CD8-positive, alpha-beta memory T cell (primary cell): ENCODE data around the gene ATF5. TPM values are rescaled to one million over a fixed set of nuclear protein-coding genes. Genes with fewer than 3 reads are reported as not detected.
"Not testable (repeated sequence)": the region's sequence is repeated elsewhere in the genome, so short reads cannot be mapped to it uniquely, and the experiment has no call there.

Source experiments
- CTCF ChIA-PET: fragments of 350-600 bp; sonication (Branson Sonifier 250); formaldehyde crosslinking; loops from one replicate; lab custom pipeline; 2021; ENCODE audit warnings: antibody characterized with exemption; lab: Charles Lee
- POLR2A ChIA-PET: fragments of 350-600 bp; sonication (Branson Sonifier 250); formaldehyde crosslinking; loops from one replicate; lab custom pipeline; 2021; ENCODE audit warnings: antibody characterized with exemption; lab: Charles Lee
- DNase-seq, 5 donors: peaks; one replicate each; pipeline versions ENCODE4 v3.0.0 to v3.0.0-alpha.2; 2020 to 2022; ENCODE audit warnings: mixed read lengths in 1 of 5
- H3K27ac ChIP-seq: one replicate; pipeline ENCODE4 v1.7.0; 2013; ENCODE audit warnings: low read depth, mild to moderate bottlenecking, low read length, moderate library complexity
- H3K27me3 ChIP-seq: 2 replicates; pipeline ENCODE4 v1.7.0; 2013; ENCODE audit warnings: low read length, mild to moderate bottlenecking; ENCODE audit not compliant: insufficient read depth, poor library complexity, severe bottlenecking
- H3K36me3 ChIP-seq: 2 replicates; pipeline ENCODE4 v1.7.0; 2013; ENCODE audit warnings: mild to moderate bottlenecking, low read length, moderate library complexity; ENCODE audit not compliant: insufficient read depth
- H3K4me1 ChIP-seq: 2 replicates; pipeline ENCODE4 v1.7.0; 2013; ENCODE audit warnings: mild to moderate bottlenecking, low read length, moderate library complexity; ENCODE audit not compliant: insufficient read depth
- H3K4me3 ChIP-seq: 2 replicates; pipeline ENCODE4 v1.7.0; 2013; ENCODE audit warnings: mild to moderate bottlenecking, low read length
- H3K9me3 ChIP-seq: 2 replicates; pipeline ENCODE4 v1.7.0; 2013; ENCODE audit warnings: mild to moderate bottlenecking, low read length
- H3K27ac Mint-ChIP-seq, 8 donors: one replicate each; pipeline ENCODE4 v1.8.0; 2020 to 2021; ENCODE audit warnings: mixed read lengths in 8 of 8, mild to moderate bottlenecking in 6 of 8, inconsistent platforms in 3 of 8, moderate library complexity in 3 of 8
- H3K27me3 Mint-ChIP-seq, 2 donors: one replicate each; pipeline ENCODE4 v1.8.0; 2020 to 2021; ENCODE audit warnings: mixed read lengths in 2 of 2, mild to moderate bottlenecking in 1 of 2, moderate library complexity in 1 of 2
- H3K36me3 Mint-ChIP-seq, 3 donors: one replicate each; pipeline ENCODE4 v1.8.0; 2020 to 2021; ENCODE audit warnings: mixed read lengths in 3 of 3, inconsistent platforms in 1 of 3, mild to moderate bottlenecking in 1 of 3
- H3K4me1 Mint-ChIP-seq, 3 donors: one replicate each; pipeline ENCODE4 v1.8.0; 2020 to 2021; ENCODE audit warnings: mixed read lengths in 3 of 3, inconsistent platforms in 1 of 3, mild to moderate bottlenecking in 1 of 3
- H3K4me3 Mint-ChIP-seq, 7 donors: one replicate each; pipeline ENCODE4 v1.8.0; 2020 to 2021; ENCODE audit warnings: mixed read lengths in 7 of 7, mild to moderate bottlenecking in 6 of 7, moderate library complexity in 4 of 7, inconsistent platforms in 2 of 7
- H3K9me3 Mint-ChIP-seq, 5 donors: one replicate each; pipeline ENCODE4 v1.8.0; 2020 to 2022; ENCODE audit warnings: mixed read lengths in 5 of 5, mild to moderate bottlenecking in 3 of 5, moderate library complexity in 2 of 5, inconsistent platforms in 1 of 5
- polyA plus RNA-seq: library from polyadenylated mRNA; unstranded; fragments of 300-500 nt; fragmentation: Illumina TruSeq; gene quantifications from one replicate; pipeline ENCODE4 v1.2.3, GENCODE V29; 2021
- total RNA-seq, 2 experiments: library from RNA; stranded (reverse); gene quantifications; one replicate each; pipeline ENCODE4 v1.2.3, GENCODE V29; 2021

Gene ATF5
- total and polyA plus RNA-seq, 3 experiments from 2014 or later, result 1.7 to 59.9 (median 57.7) TPM

GRCh38 chr19:49933643-49934042 is 4.6 kb downstream of the ATF5 start:
- CTCF ChIA-PET, result interaction anchor here (0.6 kb wide), 1 partner anchor 1471 kb away, joined by 3 read pairs; no protein-coding TSS in a partner anchor
- Histone ChIP-seq H3K4me3 (no peak overlapping the region), H3K4me1 (peaks cover 33% of the 10 kb centered on the region), H3K36me3 (no peaks in the 10 kb centered on the region), H3K9me3 (no peaks in the 10 kb centered on the region), H3K27me3 (no peaks in the 10 kb centered on the region), H3K27ac (no peak overlapping the region)
- H3K4me1 Mint-ChIP-seq, result peaks cover 43 to 62% (median 53%) of the 10 kb centered on the region in 3 donors
- H3K4me3 Mint-ChIP-seq, result peak overlapping the region in 4 of 7 donors; percentile 48 to 78 (median 65)
- H3K27ac Mint-ChIP-seq, result peak overlapping the region in 5 of 8 donors; percentile 37 to 85 (median 69)
- H3K36me3 Mint-ChIP-seq, result peaks cover 0 to 10% (median 2%) of the 10 kb centered on the region in 3 donors
- peaks cover 0 to 3% (median 0%) of the 10 kb centered on the region in 5 donors for H3K9me3 Mint-ChIP-seq
- peaks cover 0 to 7% of the 10 kb centered on the region in 2 donors for H3K27me3 Mint-ChIP-seq
- no peak for DNase-seq
- POLR2A ChIA-PET, result no interaction called here

DNA sequence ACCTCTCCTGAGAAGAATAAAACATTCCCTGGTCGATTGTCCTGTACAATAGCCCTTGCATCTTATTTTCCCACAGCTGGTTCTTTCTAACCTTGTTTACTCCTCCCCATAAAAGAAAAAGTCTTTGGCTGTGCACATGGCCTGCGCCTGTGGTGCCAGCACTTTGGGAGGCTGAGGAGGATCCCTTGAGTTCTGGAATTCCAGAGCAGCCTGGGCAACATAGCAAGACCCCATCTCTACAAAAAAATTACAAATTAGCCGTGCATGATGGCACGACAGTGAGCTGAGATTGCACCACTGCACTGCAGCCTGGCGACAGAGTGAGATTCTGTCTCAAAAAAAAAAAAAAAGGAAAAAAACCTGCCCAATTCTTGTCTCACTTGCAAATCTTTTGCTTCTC is 7.5 kb downstream of the ATF5 start:
- H3K36me3 Mint-ChIP-seq, result no peaks in the 10 kb centered on the region
- no peaks in the 10 kb centered on the region for H3K36me3 ChIP-seq
- peaks cover 0 to 8% of the 10 kb centered on the region in 2 donors for H3K27me3 Mint-ChIP-seq
- ChIA-PET POLR2A (no interaction called here), CTCF (interaction anchor here (1.5 kb wide), 1 partner anchor 200 kb away, joined by 5 read pairs; no protein-coding TSS in a partner anchor)
- H3K4me1 ChIP-seq, result peaks cover 20% of the 10 kb centered on the region
- H3K9me3 Mint-ChIP-seq, result no peaks in the 10 kb centered on the region
- no peak overlapping the region for H3K4me3 ChIP-seq
- no peaks in the 10 kb centered on the region for H3K27me3 ChIP-seq
- peaks cover 27 to 36% (median 28%) of the 10 kb centered on the region in 3 donors for H3K4me1 Mint-ChIP-seq
- H3K27ac Mint-ChIP-seq, result peak overlapping the region in 2 of 8 donors; percentile 40 to 73
- DNase-seq, result no peak
- H3K9me3 ChIP-seq, result no peaks in the 10 kb centered on the region
- no peak overlapping the region for H3K27ac ChIP-seq
- H3K4me3 Mint-ChIP-seq, result peak overlapping the region in 1 of 7 donors; percentile 25

DNA sequence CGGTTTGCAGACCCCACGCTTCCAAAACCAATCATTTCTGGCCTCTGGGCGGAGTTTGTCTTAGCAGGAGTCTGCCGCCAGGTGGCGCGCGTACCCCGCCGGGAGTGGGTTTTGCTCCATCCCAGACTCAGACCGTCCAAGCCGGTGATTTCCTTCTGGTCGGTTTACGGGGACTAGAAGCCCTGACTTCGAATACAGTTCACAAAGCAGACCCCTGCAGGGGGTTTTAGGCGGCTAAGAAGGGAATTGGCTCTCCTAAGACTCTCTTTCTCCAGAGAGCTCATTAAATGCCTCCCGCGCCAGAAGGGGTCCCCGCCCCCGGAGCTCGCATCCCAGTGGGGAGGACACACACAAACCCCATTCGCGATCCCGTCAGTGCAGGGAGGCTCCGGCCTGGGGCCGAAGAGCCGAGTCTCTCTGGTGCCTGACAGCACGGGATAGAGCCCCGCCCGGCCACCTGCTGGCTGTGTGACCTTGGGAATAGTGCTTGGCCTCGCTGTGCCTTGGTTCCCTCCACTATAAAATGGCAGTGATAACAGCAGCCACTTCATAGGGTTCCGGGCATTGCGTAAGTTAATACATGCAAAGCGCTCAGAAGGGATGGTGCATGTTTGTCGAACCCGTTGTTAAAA is 8.9 kb downstream of the ATF5 start:
- Mint-ChIP-seq H3K27me3 (peaks cover 0 to 12% of the 10 kb centered on the region in 2 donors), H3K9me3 (no peaks in the 10 kb centered on the region), H3K4me1 (peaks cover 16 to 25% (median 17%) of the 10 kb centered on the region in 3 donors), H3K36me3 (no peaks in the 10 kb centered on the region), H3K4me3 (peak overlapping the region in 2 of 7 donors; percentile 7 to 12), H3K27ac (no peak overlapping the region)
- ChIA-PET POLR2A (no interaction called here), CTCF (interaction anchor here (0.7 to 2.2 kb wide), 13 partner anchors 9 to 1574 kb away, joined by 3 to 8 read pairs (median 6); partner anchors contain the start of genes ATF5, NUP62, SYNGR4 and TMEM143)
- no peaks in the 10 kb centered on the region for H3K36me3 ChIP-seq
- H3K9me3 ChIP-seq, result no peaks in the 10 kb centered on the region
- H3K27me3 ChIP-seq, result no peaks in the 10 kb centered on the region
- peaks cover 15% of the 10 kb centered on the region for H3K4me1 ChIP-seq
- peak overlapping the region; percentile 49 for H3K4me3 ChIP-seq
- H3K27ac ChIP-seq, result no peak overlapping the region
- peak; percentile 63 to 78 (median 74) for DNase-seq

DNA sequence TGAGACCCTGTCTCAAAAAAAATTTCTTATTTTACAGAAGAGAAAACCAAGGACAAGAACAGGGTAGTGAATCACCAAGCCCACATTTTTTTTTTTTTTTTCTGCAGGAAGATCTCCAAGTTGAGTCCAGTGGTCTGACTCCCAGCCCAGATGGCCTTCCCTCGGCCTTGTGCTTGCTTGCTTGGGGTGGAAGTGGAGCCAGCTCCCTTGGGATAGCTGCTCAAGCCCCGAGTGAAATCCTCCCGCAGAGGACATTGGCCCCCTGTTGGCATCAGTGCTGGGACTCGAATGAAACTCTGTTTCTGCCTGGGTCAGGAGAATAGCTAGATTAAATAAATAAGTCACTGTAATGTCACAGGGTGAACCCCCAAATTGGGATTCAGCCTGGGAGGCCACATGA is 9.7 kb downstream of the ATF5 start:
- POLR2A ChIA-PET, result no interaction called here
- no peak overlapping the region for H3K27ac Mint-ChIP-seq
- no peak for DNase-seq
- peaks cover 8 to 17% (median 9%) of the 10 kb centered on the region in 3 donors for H3K4me1 Mint-ChIP-seq
- peaks cover 1 to 20% of the 10 kb centered on the region in 2 donors for H3K27me3 Mint-ChIP-seq
- H3K4me3 Mint-ChIP-seq, result no peak overlapping the region
- CTCF ChIA-PET, result interaction anchor here (1.4 to 2.2 kb wide), 4 partner anchors 16 to 47 kb away, joined by 4 to 8 read pairs (median 7); no protein-coding TSS in a partner anchor
- H3K27ac ChIP-seq, result no peak overlapping the region
- no peaks in the 10 kb centered on the region for H3K36me3 Mint-ChIP-seq
- no peaks in the 10 kb centered on the region for H3K36me3 ChIP-seq
- no peaks in the 10 kb centered on the region for H3K27me3 ChIP-seq
- H3K9me3 Mint-ChIP-seq, result no peaks in the 10 kb centered on the region
- H3K4me1 ChIP-seq, result peaks cover 8% of the 10 kb centered on the region
- no peaks in the 10 kb centered on the region for H3K9me3 ChIP-seq
- H3K4me3 ChIP-seq, result no peak overlapping the region

- Histone ChIP-seq H3K4me3 (no peak overlapping the region), H3K9me3 (no peaks in the 10 kb centered on the region), H3K27ac (no peak overlapping the region), H3K27me3 (no peaks in the 10 kb centered on the region), H3K36me3 (no peaks in the 10 kb centered on the region), H3K4me1 (peaks cover 8% of the 10 kb centered on the region)
- Mint-ChIP-seq H3K27me3 (peaks cover 4 to 25% of the 10 kb centered on the region in 2 donors), H3K9me3 (no peaks in the 10 kb centered on the region), H3K27ac (no peak overlapping the region), H3K4me3 (no peak overlapping the region), H3K4me1 (peaks cover 7 to 15% (median 7%) of the 10 kb centered on the region in 3 donors), H3K36me3 (no peaks in the 10 kb centered on the region)
- DNase-seq, result no peak
- CTCF ChIA-PET, result interaction anchor here (1.5 kb wide), 1 partner anchor 45 kb away, joined by 7 read pairs; no protein-coding TSS in a partner anchor
- POLR2A ChIA-PET, result no interaction called here
These were observed 10.9 kb downstream of the ATF5 start for GRCh38 chr19:49939721-49940481.

DNA sequence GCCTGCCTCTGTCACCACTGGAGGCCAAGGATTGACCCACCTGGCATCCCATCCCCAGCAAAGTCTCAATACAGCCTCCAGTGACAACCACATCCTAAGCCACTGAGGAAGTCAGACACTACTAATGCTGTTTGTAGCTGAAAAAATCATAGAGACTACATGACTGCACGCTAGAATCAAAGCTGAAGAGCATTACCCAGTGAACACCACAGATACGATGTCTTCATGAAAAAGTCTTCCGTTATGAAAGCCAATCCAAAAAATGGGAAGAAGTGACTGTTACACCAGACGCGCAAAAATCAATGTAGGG is 11.4 kb downstream of the ATF5 start:
- Mint-ChIP-seq H3K4me1 (peaks cover 7 to 15% (median 7%) of the 10 kb centered on the region in 3 donors), H3K27me3 (peaks cover 4 to 29% of the 10 kb centered on the region in 2 donors), H3K4me3 (no peak overlapping the region), H3K27ac (peak overlapping the region in 1 of 8 donors; percentile 13), H3K36me3 (peaks cover 0 to under 1% (median 0%) of the 10 kb centered on the region in 3 donors), H3K9me3 (no peaks in the 10 kb centered on the region)
- Histone ChIP-seq H3K27ac (no peak overlapping the region), H3K4me1 (peaks cover 8% of the 10 kb centered on the region), H3K36me3 (no peaks in the 10 kb centered on the region), H3K27me3 (no peaks in the 10 kb centered on the region), H3K4me3 (no peak overlapping the region), H3K9me3 (no peaks in the 10 kb centered on the region)
- POLR2A ChIA-PET, result no interaction called here
- CTCF ChIA-PET, result no interaction called here
- DNase-seq, result no peak

- H3K4me3 Mint-ChIP-seq, H3K27ac Mint-ChIP-seq, H3K27me3 ChIP-seq, H3K36me3 ChIP-seq, CTCF ChIA-PET, H3K4me3 ChIP-seq, POLR2A ChIA-PET, H3K36me3 Mint-ChIP-seq, H3K9me3 ChIP-seq, H3K9me3 Mint-ChIP-seq, DNase-seq, H3K4me1 Mint-ChIP-seq, H3K4me1 ChIP-seq, H3K27ac ChIP-seq: not testable (repeated sequence)
- H3K27me3 Mint-ChIP-seq, result peaks cover 4 to 39% of the 10 kb centered on the region in 2 donors
These were observed 15.6 kb downstream of the ATF5 start for GRCh38 chr19:49944567-49944966.

DNA sequence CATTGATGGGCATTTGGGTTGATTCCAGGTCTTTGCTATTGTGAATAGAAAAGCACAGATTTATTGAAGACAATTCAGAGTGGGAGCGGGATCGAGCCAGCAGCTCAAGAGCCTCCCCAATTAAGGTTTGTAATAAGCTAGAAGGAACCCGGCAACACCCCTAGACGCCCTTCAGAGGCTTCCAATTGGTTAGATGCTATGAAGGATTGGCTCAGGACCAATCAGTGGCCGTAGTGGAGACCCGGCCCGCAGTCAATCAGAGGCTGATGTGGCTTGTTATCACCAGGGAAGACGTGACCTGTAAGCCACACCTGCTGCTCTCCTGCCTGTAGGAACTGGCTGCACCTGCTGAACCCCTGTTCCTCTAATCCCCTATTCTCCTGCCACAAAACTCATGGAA is 17.4 kb downstream of the ATF5 start:
- POLR2A ChIA-PET, result no interaction called here
- no peak overlapping the region for H3K4me3 ChIP-seq

More for the DNA sequence above, 17.4 kb downstream of the ATF5 start:
- Histone ChIP-seq H3K9me3 (no peaks in the 10 kb centered on the region), H3K27ac (no peak overlapping the region), H3K27me3 (peaks cover 6% of the 10 kb centered on the region), H3K4me1 (no peaks in the 10 kb centered on the region), H3K36me3 (no peaks in the 10 kb centered on the region)
- H3K27ac Mint-ChIP-seq, result no peak overlapping the region
- no peak overlapping the region for H3K4me3 Mint-ChIP-seq
- peaks cover 0 to 3% (median 0%) of the 10 kb centered on the region in 5 donors for H3K9me3 Mint-ChIP-seq
- H3K27me3 Mint-ChIP-seq, result peaks cover 11 to 46% of the 10 kb centered on the region in 2 donors
- CTCF ChIA-PET, result no interaction called here
- H3K4me1 Mint-ChIP-seq, result no peaks in the 10 kb centered on the region
- DNase-seq, result no peak
- H3K36me3 Mint-ChIP-seq, result peaks cover 0 to 1% (median 0%) of the 10 kb centered on the region in 3 donors
